ENCODE measurements around the gene ACP6. TPM values are rescaled to one million over a fixed set of nuclear protein-coding genes. Genes with fewer than 3 reads are reported as not detected.

Gene ACP6
- total and polyA plus RNA-seq, 2 of the 13 experiments (the other 11 are each of a cell fraction or from before 2014, with no cell fraction given) = 18.1 to 33.7 TPM

DNA sequence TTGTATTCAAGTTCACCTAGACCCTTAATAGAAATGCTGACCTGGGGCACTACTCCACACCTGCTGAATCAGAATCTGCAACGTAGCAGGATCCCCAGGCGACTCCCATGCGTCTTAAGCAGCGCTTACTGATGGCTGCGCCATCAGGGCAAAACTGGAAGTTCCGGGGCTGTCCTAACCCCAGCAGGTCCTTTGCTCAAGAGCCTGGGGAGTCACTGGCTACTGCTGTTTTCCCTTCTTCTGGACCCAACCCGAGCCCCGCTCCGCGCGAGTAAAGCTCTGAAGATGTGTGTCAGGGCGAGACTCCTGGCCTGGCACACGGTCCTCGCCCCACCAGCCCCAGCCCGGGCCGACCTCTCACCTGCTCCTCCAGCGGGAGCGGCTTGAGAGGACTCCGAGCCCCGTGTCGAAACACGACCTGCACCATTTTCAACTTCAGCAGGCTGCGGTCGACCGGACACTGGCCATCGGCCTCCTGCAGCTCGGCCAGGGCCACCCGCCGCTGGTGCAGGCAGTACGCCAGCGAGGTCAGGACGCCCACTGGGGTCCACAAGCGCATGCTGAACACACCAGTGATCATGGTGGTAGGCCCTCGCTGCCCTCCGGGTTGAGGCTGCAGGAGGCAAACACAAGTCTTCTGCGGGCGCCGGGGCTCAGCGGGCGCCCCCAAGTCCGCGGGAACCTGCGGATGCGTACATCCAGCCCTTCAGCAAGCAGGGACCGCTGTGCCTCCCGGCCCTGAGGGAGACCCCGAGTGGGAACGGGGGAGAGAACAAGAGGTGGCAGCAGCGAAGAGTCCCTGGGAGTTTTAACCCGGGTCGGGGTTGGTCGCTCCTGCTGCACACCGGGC is 630 bp downstream of the ACP6 start (continued):
- TF ChIP-seq, protein P1, sequence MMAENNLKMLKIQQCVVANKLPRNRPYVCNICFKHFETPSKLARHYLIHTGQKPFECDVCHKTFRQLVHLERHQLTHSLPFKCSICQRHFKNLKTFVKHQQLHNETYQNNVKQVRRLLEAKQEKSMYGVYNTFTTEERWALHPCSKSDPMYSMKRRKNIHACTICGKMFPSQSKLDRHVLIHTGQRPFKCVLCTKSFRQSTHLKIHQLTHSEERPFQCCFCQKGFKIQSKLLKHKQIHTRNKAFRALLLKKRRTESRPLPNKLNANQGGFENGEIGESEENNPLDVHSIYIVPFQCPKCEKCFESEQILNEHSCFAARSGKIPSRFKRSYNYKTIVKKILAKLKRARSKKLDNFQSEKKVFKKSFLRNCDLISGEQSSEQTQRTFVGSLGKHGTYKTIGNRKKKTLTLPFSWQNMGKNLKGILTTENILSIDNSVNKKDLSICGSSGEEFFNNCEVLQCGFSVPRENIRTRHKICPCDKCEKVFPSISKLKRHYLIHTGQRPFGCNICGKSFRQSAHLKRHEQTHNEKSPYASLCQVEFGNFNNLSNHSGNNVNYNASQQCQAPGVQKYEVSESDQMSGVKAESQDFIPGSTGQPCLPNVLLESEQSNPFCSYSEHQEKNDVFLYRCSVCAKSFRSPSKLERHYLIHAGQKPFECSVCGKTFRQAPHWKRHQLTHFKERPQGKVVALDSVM (CRISPR knock-in tag; IDR thresholded peaks at IDR 0.05) = no peak
- TF ChIP-seq ETV6 (CRISPR knock-in tag; conservative IDR thresholded peaks at IDR 0.05) (no peak), RELA (CRISPR knock-in tag; IDR thresholded peaks at IDR 0.05) (no peak), RXRA (CRISPR knock-in tag; IDR thresholded peaks at IDR 0.05) (peak; percentile 30; the same call in 1 of the 2 replicates), SAFB2 (CRISPR knock-in tag; IDR thresholded peaks at IDR 0.05; ENCODE audit: borderline replicate concordance, low read depth) (no peak), ZNF253 (CRISPR knock-in tag; IDR thresholded peaks at IDR 0.05; ENCODE audit: borderline replicate concordance) (no peak), ZFP37 (CRISPR knock-in tag; IDR thresholded peaks at IDR 0.05; ENCODE audit: borderline replicate concordance) (no peak), ZNF121 (CRISPR knock-in tag; IDR thresholded peaks at IDR 0.05) (no peak), MXI1 (IDR thresholded peaks at IDR 0.05; ENCODE audit: borderline replicate concordance, low read depth, low read length) (no peak), ZNF564 (CRISPR knock-in tag; IDR thresholded peaks at IDR 0.05) (0 out of 2 replicates have a peak, but pooled peaks have one; percentile 51), ARNTL (CRISPR knock-in tag; IDR thresholded peaks at IDR 0.05) (peak; percentile 39; the same call in 1 of the 2 replicates), ZNF569 (CRISPR knock-in tag; IDR thresholded peaks at IDR 0.05; ENCODE audit: borderline replicate concordance) (no peak)
- TF ChIP-seq, protein P2, sequence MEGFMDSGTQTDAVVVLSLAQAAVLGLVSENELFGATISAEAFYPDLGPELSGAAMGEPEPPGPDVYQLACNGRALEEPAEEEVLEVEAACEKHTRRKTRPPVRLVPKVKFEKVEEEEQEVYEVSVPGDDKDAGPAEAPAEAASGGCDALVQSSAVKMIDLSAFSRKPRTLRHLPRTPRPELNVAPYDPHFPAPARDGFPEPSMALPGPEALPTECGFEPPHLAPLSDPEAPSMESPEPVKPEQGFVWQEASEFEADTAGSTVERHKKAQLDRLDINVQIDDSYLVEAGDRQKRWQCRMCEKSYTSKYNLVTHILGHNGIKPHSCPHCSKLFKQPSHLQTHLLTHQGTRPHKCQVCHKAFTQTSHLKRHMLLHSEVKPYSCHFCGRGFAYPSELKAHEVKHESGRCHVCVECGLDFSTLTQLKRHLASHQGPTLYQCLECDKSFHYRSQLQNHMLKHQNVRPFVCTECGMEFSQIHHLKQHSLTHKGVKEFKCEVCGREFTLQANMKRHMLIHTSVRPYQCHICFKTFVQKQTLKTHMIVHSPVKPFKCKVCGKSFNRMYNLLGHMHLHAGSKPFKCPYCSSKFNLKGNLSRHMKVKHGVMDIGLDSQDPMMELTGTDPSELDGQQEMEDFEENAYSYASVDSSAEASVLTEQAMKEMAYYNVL (CRISPR knock-in tag; IDR thresholded peaks at IDR 0.05; ENCODE audit: borderline replicate concordance) = no peak
- TF ChIP-seq, protein P3, sequence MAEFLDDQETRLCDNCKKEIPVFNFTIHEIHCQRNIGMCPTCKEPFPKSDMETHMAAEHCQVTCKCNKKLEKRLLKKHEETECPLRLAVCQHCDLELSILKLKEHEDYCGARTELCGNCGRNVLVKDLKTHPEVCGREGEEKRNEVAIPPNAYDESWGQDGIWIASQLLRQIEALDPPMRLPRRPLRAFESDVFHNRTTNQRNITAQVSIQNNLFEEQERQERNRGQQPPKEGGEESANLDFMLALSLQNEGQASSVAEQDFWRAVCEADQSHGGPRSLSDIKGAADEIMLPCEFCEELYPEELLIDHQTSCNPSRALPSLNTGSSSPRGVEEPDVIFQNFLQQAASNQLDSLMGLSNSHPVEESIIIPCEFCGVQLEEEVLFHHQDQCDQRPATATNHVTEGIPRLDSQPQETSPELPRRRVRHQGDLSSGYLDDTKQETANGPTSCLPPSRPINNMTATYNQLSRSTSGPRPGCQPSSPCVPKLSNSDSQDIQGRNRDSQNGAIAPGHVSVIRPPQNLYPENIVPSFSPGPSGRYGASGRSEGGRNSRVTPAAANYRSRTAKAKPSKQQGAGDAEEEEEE (CRISPR knock-in tag; IDR thresholded peaks at IDR 0.05; ENCODE audit: borderline replicate concordance) = no peak
- TF ChIP-seq, protein P4, sequence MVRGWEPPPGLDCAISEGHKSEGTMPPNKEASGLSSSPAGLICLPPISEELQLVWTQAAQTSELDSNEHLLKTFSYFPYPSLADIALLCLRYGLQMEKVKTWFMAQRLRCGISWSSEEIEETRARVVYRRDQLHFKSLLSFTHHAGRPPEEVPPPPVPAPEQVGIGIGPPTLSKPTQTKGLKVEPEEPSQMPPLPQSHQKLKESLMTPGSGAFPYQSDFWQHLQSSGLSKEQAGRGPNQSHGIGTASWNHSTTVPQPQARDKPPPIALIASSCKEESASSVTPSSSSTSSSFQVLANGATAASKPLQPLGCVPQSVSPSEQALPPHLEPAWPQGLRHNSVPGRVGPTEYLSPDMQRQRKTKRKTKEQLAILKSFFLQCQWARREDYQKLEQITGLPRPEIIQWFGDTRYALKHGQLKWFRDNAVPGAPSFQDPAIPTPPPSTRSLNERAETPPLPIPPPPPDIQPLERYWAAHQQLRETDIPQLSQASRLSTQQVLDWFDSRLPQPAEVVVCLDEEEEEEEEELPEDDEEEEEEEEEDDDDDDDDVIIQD (CRISPR knock-in tag; IDR thresholded peaks at IDR 0.05; ENCODE audit: low read depth) = no peak; the same call in 1 of the 2 replicates
- TF ChIP-seq, protein P5, sequence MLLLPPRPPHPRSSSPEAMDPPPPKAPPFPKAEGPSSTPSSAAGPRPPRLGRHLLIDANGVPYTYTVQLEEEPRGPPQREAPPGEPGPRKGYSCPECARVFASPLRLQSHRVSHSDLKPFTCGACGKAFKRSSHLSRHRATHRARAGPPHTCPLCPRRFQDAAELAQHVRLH (CRISPR knock-in tag; IDR thresholded peaks at IDR 0.05; ENCODE audit: borderline replicate concordance, low read depth) = no peak; the same call in 1 of the 2 replicates
- TF ChIP-seq, protein P6, sequence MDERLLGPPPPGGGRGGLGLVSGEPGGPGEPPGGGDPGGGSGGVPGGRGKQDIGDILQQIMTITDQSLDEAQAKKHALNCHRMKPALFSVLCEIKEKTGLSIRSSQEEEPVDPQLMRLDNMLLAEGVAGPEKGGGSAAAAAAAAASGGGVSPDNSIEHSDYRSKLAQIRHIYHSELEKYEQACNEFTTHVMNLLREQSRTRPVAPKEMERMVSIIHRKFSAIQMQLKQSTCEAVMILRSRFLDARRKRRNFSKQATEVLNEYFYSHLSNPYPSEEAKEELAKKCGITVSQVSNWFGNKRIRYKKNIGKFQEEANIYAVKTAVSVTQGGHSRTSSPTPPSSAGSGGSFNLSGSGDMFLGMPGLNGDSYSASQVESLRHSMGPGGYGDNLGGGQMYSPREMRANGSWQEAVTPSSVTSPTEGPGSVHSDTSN (CRISPR knock-in tag; IDR thresholded peaks at IDR 0.05) = no peak
